ENCODE results near the gene MARK3. TPM values are rescaled to one million over a fixed set of nuclear protein-coding genes. Genes with fewer than 3 reads are reported as not detected.

MARK3 gene
- total and polyA plus RNA-seq, 10 of the 15 experiments (the other 5 are each of a cell fraction or from before 2014, with no cell fraction given), result 10.7 to 75.1 (median 41.4) TPM

DNA sequence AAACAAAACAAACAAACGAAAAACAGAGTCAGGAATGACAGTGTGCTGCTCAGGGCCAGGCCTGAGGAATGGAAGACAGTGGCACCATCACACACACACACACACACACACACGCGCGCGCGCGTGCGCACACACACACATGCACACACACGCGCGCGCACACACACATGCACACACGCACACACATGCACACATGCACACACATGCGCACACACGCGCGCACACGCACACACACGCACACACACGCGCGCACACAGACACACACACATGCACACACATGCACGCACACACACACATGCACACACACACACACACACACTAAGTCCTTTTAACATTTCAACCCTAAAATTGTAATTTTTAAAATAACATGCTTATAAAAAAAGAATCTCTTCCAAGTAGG lies 13.2 kb upstream of the MARK3 start:
- intact Hi-C loops (cut with micrococcal nuclease; ENCODE audit: unreplicated experiment), result no loop called here
- H3K4me2 ChIP-seq (ENCODE audit: control insufficient read depth, insufficient read depth), result no peak overlapping the region
- in situ Hi-C loops (cut with MboI), result no loop called here
- ChIA-PET POLR2A (no interaction called here), RAD21 (ENCODE audit: unreplicated experiment) (no interaction called here), SMC1A (ENCODE audit: uncharacterized antibody, unreplicated experiment) (no interaction called here), CTCF (no interaction called here)
- H3K9me3 ChIP-seq (replicated peaks; ENCODE audit: control insufficient read depth, insufficient read depth, low read length), result no peaks in the 10 kb centered on the region
- H2AFZ ChIP-seq (ENCODE audit: control insufficient read depth, low read depth, low read length), result no peak overlapping the region
- WGBS (ENCODE audit: insufficient coverage, insufficient replicate concordance, low lambda C conversion rate, missing lambda C conversion rate), result 76% methylated on average over 15 of the region's 23 CpGs
- H4K20me1 ChIP-seq (ENCODE audit: control insufficient read depth, insufficient read depth), result no peaks in the 10 kb centered on the region
- H3K36me3 ChIP-seq (ENCODE audit: control insufficient read depth in 2 of 2, insufficient read depth in 2 of 2, low read length in 1 of 2), result no peaks in the 10 kb centered on the region
- no peaks in the 10 kb centered on the region for H3K79me2 ChIP-seq (ENCODE audit: control insufficient read depth, insufficient read depth, low read length)
- H3K9ac ChIP-seq (ENCODE audit: control insufficient read depth, insufficient read depth, low read length), result no peak overlapping the region
- no peak overlapping the region for H3K4me3 ChIP-seq
- BruUV-seq (replicated peaks), result no TSS peak
- FAIRE-seq (no peak), DNase-seq (ENCODE audit: low read depth, low spot score) (no peak), ATAC-seq (no peak)
- no peak overlapping the region for H3K27ac ChIP-seq (ENCODE audit: control insufficient read depth, insufficient read depth)
- no peaks in the 10 kb centered on the region for H3K4me1 ChIP-seq (ENCODE audit: control insufficient read depth, insufficient read depth, low read length)
- H3K27me3 ChIP-seq (replicated peaks in 1 of 2; ENCODE audit: control insufficient read depth in 2 of 2, insufficient read depth in 2 of 2, low read length in 1 of 2), result no peaks in the 10 kb centered on the region
- TF ChIP-seq GATAD2B (conservative IDR thresholded peaks at IDR 0.05; ENCODE audit: low read depth) (no peak), IKZF1 (conservative IDR thresholded peaks at IDR 0.05) (no peak), ATF2 (IDR thresholded peaks at IDR 0.05; ENCODE audit: low read length) (no peak), POLR2A (IDR thresholded peaks at IDR 0.05; ENCODE audit: low read depth, low read length) (no peak), NFXL1 (IDR thresholded peaks at IDR 0.05; ENCODE audit: borderline replicate concordance) (no peak), TCF3 (IDR thresholded peaks at IDR 0.05; ENCODE audit: borderline replicate concordance, insufficient read depth, low read depth, low read length) (0 out of 2 replicates have a peak, but pooled peaks have one; percentile 24), BRCA1 (IDR thresholded peaks at IDR 0.05; ENCODE audit: low read depth, low read length) (no peak), ZNF24 (IDR thresholded peaks at IDR 0.05) (no peak)
- TF ChIP-seq, protein P1, sequence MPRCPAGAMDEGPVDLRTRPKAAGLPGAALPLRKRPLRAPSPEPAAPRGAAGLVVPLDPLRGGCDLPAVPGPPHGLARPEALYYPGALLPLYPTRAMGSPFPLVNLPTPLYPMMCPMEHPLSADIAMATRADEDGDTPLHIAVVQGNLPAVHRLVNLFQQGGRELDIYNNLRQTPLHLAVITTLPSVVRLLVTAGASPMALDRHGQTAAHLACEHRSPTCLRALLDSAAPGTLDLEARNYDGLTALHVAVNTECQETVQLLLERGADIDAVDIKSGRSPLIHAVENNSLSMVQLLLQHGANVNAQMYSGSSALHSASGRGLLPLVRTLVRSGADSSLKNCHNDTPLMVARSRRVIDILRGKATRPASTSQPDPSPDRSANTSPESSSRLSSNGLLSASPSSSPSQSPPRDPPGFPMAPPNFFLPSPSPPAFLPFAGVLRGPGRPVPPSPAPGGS (IDR thresholded peaks at IDR 0.05; ENCODE audit: borderline replicate concordance, insufficient read depth, low read depth, low read length, poor library complexity, severe bottlenecking), result peak; percentile 96
- TF ChIP-seq, protein P2, sequence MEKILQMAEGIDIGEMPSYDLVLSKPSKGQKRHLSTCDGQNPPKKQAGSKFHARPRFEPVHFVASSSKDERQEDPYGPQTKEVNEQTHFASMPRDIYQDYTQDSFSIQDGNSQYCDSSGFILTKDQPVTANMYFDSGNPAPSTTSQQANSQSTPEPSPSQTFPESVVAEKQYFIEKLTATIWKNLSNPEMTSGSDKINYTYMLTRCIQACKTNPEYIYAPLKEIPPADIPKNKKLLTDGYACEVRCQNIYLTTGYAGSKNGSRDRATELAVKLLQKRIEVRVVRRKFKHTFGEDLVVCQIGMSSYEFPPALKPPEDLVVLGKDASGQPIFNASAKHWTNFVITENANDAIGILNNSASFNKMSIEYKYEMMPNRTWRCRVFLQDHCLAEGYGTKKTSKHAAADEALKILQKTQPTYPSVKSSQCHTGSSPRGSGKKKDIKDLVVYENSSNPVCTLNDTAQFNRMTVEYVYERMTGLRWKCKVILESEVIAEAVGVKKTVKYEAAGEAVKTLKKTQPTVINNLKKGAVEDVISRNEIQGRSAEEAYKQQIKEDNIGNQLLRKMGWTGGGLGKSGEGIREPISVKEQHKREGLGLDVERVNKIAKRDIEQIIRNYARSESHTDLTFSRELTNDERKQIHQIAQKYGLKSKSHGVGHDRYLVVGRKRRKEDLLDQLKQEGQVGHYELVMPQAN (conservative IDR thresholded peaks at IDR 0.05), result no peak
- TF ChIP-seq, protein P3, sequence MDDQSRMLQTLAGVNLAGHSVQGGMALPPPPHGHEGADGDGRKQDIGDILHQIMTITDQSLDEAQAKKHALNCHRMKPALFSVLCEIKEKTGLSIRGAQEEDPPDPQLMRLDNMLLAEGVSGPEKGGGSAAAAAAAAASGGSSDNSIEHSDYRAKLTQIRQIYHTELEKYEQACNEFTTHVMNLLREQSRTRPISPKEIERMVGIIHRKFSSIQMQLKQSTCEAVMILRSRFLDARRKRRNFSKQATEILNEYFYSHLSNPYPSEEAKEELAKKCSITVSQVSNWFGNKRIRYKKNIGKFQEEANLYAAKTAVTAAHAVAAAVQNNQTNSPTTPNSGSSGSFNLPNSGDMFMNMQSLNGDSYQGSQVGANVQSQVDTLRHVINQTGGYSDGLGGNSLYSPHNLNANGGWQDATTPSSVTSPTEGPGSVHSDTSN (IDR thresholded peaks at IDR 0.05; ENCODE audit: insufficient replicate concordance, low read depth, low read length), result peak; percentile 36

Measured in GM12878 (cell line).